Measurements from ENCODE around the gene BAIAP3. TPM values are rescaled to one million over a fixed set of nuclear protein-coding genes. Genes with fewer than 3 reads are reported as not detected.

The BAIAP3 gene
- polyA plus RNA-seq, 1 experiment: 0.33 TPM

DNA sequence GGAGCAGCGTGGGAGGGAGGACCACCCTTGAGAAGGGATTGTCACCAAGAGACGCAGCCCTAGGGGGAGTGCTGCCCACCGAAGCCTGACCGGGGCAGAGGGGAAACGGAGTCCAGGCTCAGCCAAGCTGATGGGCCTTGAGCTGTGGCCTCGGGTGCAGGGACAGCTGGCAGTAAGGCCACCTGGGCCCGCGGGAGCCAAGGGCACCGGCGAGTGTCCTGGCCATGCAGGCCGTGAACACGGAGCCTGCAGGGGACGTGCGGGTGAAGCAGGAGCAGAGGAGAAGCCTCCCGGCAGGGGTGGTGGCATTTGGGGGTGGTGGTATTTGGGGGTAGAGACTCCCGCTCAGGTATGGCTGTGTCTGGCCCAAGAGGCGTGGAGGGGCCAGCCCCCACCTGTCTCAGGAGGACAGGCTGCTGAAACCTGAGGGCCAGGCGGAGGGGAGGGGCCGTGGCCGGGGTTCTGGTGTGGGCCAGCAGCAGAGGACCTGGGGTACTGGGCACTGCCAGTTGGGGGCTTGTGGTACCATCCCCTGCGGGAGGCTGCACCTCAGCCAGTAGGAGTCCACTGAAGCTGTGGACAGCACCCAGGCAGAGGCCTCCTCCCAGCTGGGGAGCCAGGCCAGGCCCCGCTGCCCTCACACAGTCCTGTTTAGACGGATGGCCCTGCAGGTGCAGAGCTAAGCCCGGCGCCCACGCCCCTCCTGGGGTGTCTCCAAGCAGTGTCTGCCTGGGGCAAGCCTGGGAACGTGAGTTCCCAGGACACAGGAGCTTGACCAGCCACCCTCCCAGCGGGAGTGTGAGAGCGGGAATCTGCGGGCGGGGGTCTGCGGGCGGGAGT is 22.8 kb downstream of the BAIAP3 start:
- ChIA-PET POLR2A (no interaction called here), CTCF (interaction anchor here (0.7 kb wide), 1 partner anchor 9 kb away, joined by 3 read pairs; no protein-coding TSS in a partner anchor)
- Histone ChIP-seq H3K4me3 (ENCODE audit: low read depth, low read length) (no peak overlapping the region), H3K27me3 (ENCODE audit: control insufficient read depth, insufficient read depth, low read length) (no peaks in the 10 kb centered on the region), H3K36me3 (ENCODE audit: control insufficient read depth, insufficient read depth, low read length) (peaks cover 3% of the 10 kb centered on the region)
- no peak for DNase-seq (ENCODE audit: low read depth)
- TF ChIP-seq, protein P1, sequence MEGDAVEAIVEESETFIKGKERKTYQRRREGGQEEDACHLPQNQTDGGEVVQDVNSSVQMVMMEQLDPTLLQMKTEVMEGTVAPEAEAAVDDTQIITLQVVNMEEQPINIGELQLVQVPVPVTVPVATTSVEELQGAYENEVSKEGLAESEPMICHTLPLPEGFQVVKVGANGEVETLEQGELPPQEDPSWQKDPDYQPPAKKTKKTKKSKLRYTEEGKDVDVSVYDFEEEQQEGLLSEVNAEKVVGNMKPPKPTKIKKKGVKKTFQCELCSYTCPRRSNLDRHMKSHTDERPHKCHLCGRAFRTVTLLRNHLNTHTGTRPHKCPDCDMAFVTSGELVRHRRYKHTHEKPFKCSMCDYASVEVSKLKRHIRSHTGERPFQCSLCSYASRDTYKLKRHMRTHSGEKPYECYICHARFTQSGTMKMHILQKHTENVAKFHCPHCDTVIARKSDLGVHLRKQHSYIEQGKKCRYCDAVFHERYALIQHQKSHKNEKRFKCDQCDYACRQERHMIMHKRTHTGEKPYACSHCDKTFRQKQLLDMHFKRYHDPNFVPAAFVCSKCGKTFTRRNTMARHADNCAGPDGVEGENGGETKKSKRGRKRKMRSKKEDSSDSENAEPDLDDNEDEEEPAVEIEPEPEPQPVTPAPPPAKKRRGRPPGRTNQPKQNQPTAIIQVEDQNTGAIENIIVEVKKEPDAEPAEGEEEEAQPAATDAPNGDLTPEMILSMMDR (IDR thresholded peaks at IDR 0.05; ENCODE audit: insufficient read depth, low read depth, low read length): no peak

DNA sequence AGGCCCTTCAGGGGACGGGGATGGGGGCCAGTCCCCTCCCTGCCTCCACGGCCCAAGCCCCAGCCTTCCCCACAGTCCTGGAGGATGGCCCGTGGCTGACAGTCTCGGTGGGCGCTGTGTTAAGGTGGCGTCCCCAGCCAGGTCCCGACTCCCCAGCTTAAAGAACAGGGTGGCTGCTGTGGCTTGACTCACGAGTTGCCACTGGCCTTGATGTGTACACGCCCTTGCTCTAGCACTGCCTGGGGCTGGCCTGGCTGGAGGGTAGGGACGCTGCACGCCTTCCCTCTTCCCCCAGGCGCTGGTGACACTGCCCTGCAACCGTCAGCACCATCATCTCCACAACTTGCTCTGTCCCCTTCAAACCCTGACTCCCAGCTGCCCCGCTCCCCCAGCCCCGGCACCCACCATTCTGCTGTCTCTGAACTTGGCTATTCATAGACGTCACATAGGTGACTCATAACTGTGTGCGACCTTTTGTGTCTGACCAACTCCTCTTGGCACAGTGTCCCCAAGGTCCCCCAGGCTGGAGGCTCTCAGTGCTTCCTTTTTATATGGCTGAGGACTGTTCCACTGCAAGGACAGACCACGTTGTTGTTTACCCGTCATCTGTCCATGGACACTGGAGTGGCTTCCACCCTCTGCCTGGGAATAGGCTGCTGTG is 24.6 kb downstream of the BAIAP3 start:
- CTCF ChIA-PET: no interaction called here
- DNase-seq (ENCODE audit: low read depth): no peak
- Histone ChIP-seq H3K36me3 (ENCODE audit: control insufficient read depth, insufficient read depth, low read length) (peaks cover 16% of the 10 kb centered on the region), H3K4me3 (ENCODE audit: low read depth, low read length) (no peak overlapping the region), H3K27me3 (ENCODE audit: control insufficient read depth, insufficient read depth, low read length) (no peaks in the 10 kb centered on the region)
- POLR2A ChIA-PET: no interaction called here
- TF ChIP-seq, protein P1 (IDR thresholded peaks at IDR 0.05; ENCODE audit: insufficient read depth, low read depth, low read length): no peak

DNA sequence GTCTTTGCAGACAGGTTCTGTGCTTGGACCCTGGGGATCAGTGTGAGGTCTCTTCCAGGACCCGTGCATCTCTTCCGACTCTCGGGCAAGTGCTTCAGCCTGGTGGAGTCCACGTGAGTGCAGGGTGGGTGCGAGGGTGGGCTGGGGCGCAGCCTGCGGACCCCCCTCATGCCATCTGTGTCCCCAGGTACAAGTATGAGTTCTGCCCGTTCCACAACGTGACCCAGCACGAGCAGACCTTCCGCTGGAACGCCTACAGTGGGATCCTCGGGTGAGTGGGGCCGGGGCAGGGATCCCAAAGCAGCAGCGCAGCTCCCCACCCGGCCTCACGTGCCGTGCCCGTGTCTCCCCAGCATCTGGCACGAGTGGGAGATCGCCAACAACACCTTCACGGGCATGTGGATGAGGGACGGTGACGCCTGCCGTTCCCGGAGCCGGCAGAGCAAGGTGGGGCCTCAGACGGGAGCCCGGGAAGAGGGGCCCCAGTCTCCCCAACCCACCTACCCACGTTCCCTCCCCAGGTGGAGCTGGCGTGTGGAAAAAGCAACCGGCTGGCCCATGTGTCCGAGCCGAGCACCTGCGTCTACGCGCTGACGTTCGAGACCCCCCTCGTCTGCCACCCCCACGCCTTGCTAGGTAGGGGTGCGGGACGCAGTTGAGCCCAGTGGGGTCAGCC is 28.4 kb downstream of the BAIAP3 start:
- DNase-seq (ENCODE audit: low read depth): no peak
- Histone ChIP-seq H3K36me3 (ENCODE audit: control insufficient read depth, insufficient read depth, low read length) (peaks cover 32% of the 10 kb centered on the region), H3K27me3 (ENCODE audit: control insufficient read depth, insufficient read depth, low read length) (no peaks in the 10 kb centered on the region), H3K4me3 (ENCODE audit: low read depth, low read length) (no peak overlapping the region)
- TF ChIP-seq, protein P1 (IDR thresholded peaks at IDR 0.05; ENCODE audit: insufficient read depth, low read depth, low read length): no peak
- ChIA-PET CTCF (interaction anchor here (1.4 kb wide), 1 partner anchor 16 kb away, joined by 4 read pairs; no protein-coding TSS in a partner anchor), POLR2A (no interaction called here)

DNA sequence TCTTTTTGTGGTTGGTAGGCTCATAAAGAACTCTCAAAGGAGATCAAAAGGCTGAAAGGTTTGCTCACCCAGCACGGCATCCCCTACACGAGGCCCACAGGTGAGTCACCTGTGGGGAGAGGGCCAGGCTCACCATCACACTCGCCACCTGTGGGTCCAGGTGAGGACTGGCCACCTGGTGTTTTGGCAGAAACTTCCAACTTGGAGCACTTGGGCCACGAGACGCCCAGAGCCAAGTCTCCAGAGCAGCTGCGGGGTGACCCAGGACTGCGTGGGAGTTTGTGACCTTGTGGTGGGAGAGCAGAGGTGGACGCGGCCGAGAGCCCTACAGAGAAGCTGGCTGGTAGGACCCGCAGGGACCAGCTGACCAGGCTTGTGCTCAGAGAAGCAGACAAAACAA is 29.4 kb downstream of the BAIAP3 start:
- Histone ChIP-seq H3K4me3 (ENCODE audit: low read depth, low read length) (no peak overlapping the region), H3K27me3 (ENCODE audit: control insufficient read depth, insufficient read depth, low read length) (no peaks in the 10 kb centered on the region), H3K36me3 (ENCODE audit: control insufficient read depth, insufficient read depth, low read length) (peaks cover 37% of the 10 kb centered on the region)
- TF ChIP-seq, protein P1 (IDR thresholded peaks at IDR 0.05; ENCODE audit: insufficient read depth, low read depth, low read length): no peak
- no peak for DNase-seq (ENCODE audit: low read depth)
- POLR2A ChIA-PET: no interaction called here
- CTCF ChIA-PET: interaction anchor here (0.6 to 2.8 kb wide), 11 partner anchors 9 to 1024 kb away, joined by 3 to 20 read pairs (median 4); no protein-coding TSS in a partner anchor
